Fibroblast of lung (primary cell): Measurements from ENCODE around the gene TMEM121. TPM values are rescaled to one million over a fixed set of nuclear protein-coding genes. Genes with fewer than 3 reads are reported as not detected.
"Not testable (repeated sequence)": the region's sequence is repeated elsewhere in the genome, so short reads cannot be mapped to it uniquely, and the experiment has no call there.

ENCODE experiments used
- DNase-seq, 2 donors: peaks; one replicate each; pipeline versions ENCODE4 v3.0.0 to v3.0.0-alpha.2; 2010; ENCODE audit warnings: low read depth in 2 of 2
- H2AFZ ChIP-seq: 2 replicates; pipeline ENCODE4 v1.5.1; 2012; ENCODE audit warnings: low read length, control low read depth, inconsistent platforms
- H3K27ac ChIP-seq: 2 replicates; pipeline ENCODE4 v1.5.1; 2011; ENCODE audit warnings: low read length, control low read depth; ENCODE audit not compliant: insufficient read depth
- H3K27me3 ChIP-seq: 2 replicates; pipeline ENCODE4 v1.5.1; 2011; ENCODE audit warnings: mild to moderate bottlenecking, low read length; ENCODE audit not compliant: control insufficient read depth, insufficient read depth
- H3K36me3 ChIP-seq: 2 replicates; pipeline ENCODE4 v1.5.1; 2011; ENCODE audit warnings: low read length; ENCODE audit not compliant: control insufficient read depth, insufficient read depth
- H3K4me1 ChIP-seq: 2 replicates; pipeline ENCODE4 v1.5.1; 2011; ENCODE audit warnings: low read length; ENCODE audit not compliant: control insufficient read depth, insufficient read depth; ENCODE audit errors: extremely low read depth
- H3K4me2 ChIP-seq: 2 replicates; pipeline ENCODE4 v1.5.1; 2011; ENCODE audit warnings: low read length, control low read depth; ENCODE audit not compliant: insufficient read depth; ENCODE audit errors: extremely low read depth
- H3K4me3 ChIP-seq, 4 experiments: fragments of 200-600 bp in 1 of 4; sonication (generic) in 1 of 4; replicated peaks in 1 of 4; 2 replicates each; pipeline ENCODE4 v1.5.1; 2011 to 2016; ENCODE audit warnings: low read length in 4 of 4, low read depth in 3 of 4, mild to moderate bottlenecking in 3 of 4, control low read depth in 2 of 4, inconsistent platforms in 1 of 4, mixed read lengths in 1 of 4; ENCODE audit not compliant: insufficient read depth in 1 of 4; ENCODE audit errors: control extremely low read depth in 1 of 4
- H3K79me2 ChIP-seq: 2 replicates; pipeline ENCODE4 v1.5.1; 2012; ENCODE audit warnings: mild to moderate bottlenecking, low read length, inconsistent platforms; ENCODE audit not compliant: control insufficient read depth, insufficient read depth
- H3K9ac ChIP-seq: 2 replicates; pipeline ENCODE4 v1.5.1; 2011; ENCODE audit warnings: mild to moderate bottlenecking, low read length, control low read depth; ENCODE audit not compliant: insufficient read depth
- H3K9me3 ChIP-seq: 2 replicates; pipeline ENCODE4 v1.5.1; 2012; ENCODE audit warnings: low read depth, low read length; ENCODE audit not compliant: control insufficient read depth, insufficient read depth
- H4K20me1 ChIP-seq: 2 replicates; pipeline ENCODE4 v1.5.1; 2011; ENCODE audit warnings: low read length; ENCODE audit not compliant: control insufficient read depth, insufficient read depth; ENCODE audit errors: extremely low read depth
- EZH2 ChIP-seq: IDR thresholded peaks from 2 replicates; pipeline ENCODE4 v1.5.1; 2012; ENCODE audit warnings: low read length, control low read depth, mild to moderate bottlenecking; ENCODE audit errors: missing control alignments
- polyA plus RNA-seq, 2 donors: library from polyadenylated mRNA; depleted of rRNA in 1 of 2; stranded (reverse) in 1 of 2; unstranded in 1 of 2; fragments of >200 nt; gene quantifications; 2 replicates each; pipeline ENCODE4 v1.2.1, GENCODE V29; 2011 to 2012; ENCODE audit warnings: missing spikeins in 1 of 2
- total RNA-seq: library from RNA; depleted of rRNA; stranded (reverse); fragments of >200 nt; gene quantifications from 2 replicates; pipeline ENCODE4 v1.2.1, GENCODE V29; 2014
- TF ChIP-seq, protein P1 (sequence below), 2 donors: IDR thresholded peaks in 1 of 2; conservative IDR thresholded peaks in 1 of 2; 1 replicate in 1 of 2; 2 replicates in 1 of 2; pipeline ENCODE4 v1.5.1; 2011 to 2012; ENCODE audit warnings: low read length in 2 of 2, control low read depth in 1 of 2, inconsistent platforms in 1 of 2, low read depth in 1 of 2, mild to moderate bottlenecking in 1 of 2

The TMEM121 gene
- total and polyA plus RNA-seq, 2 donors (not counting 1 experiment from before 2014, with no cell fraction given) = 0.30 to 5.1 TPM

DNA sequence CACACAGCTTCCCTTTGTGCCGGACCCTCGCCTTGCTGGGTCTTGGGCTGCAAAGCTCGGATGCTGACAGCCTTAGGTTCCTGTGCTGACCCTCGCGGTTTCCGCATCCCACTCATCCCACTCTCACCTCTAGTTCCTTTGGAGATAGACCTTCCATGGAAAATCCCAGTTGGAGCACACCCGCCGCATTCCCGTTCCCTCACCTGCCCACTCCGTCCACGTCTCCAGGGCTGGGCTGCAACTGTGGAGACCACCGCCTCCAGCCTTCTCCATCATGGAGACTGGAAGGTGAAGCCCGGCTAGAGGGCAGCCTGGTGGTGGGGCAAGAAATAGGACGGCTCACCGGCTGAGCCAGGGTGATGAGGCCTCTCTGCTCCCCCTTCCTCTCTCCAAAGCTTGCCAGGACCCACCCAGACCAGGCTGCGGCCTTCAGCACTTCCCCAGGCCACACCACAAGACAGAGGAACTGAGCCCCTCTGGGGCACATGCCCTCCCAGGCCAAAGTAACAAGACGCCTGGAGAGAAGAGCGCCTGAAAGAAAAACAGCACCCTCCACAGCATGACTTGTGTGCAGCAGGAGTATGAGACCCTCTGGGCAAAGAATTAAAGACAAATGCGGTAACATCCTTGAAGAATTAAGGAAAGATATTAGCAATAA is 15.0 kb downstream of the TMEM121 start:
- Histone ChIP-seq H4K20me1 (no peaks in the 10 kb centered on the region), H3K4me3 (no peak overlapping the region), H3K79me2 (no peaks in the 10 kb centered on the region), H3K9me3 (no peaks in the 10 kb centered on the region), H3K27me3 (no peaks in the 10 kb centered on the region), H3K9ac (no peak overlapping the region), H3K27ac (no peak overlapping the region), H3K4me1 (no peaks in the 10 kb centered on the region), H2AFZ (no peak overlapping the region), H3K4me2 (no peak overlapping the region), H3K36me3 (no peaks in the 10 kb centered on the region)
- TF ChIP-seq, protein P1, sequence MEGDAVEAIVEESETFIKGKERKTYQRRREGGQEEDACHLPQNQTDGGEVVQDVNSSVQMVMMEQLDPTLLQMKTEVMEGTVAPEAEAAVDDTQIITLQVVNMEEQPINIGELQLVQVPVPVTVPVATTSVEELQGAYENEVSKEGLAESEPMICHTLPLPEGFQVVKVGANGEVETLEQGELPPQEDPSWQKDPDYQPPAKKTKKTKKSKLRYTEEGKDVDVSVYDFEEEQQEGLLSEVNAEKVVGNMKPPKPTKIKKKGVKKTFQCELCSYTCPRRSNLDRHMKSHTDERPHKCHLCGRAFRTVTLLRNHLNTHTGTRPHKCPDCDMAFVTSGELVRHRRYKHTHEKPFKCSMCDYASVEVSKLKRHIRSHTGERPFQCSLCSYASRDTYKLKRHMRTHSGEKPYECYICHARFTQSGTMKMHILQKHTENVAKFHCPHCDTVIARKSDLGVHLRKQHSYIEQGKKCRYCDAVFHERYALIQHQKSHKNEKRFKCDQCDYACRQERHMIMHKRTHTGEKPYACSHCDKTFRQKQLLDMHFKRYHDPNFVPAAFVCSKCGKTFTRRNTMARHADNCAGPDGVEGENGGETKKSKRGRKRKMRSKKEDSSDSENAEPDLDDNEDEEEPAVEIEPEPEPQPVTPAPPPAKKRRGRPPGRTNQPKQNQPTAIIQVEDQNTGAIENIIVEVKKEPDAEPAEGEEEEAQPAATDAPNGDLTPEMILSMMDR (conservative IDR thresholded peaks at IDR 0.05 in 1 of 2, IDR thresholded peaks at IDR 0.05 in 1 of 2; ENCODE audit: low read depth in 1 of 2, low read length in 2 of 2) = no peak
- no peak for TF ChIP-seq EZH2
- no peak for DNase-seq

DNA sequence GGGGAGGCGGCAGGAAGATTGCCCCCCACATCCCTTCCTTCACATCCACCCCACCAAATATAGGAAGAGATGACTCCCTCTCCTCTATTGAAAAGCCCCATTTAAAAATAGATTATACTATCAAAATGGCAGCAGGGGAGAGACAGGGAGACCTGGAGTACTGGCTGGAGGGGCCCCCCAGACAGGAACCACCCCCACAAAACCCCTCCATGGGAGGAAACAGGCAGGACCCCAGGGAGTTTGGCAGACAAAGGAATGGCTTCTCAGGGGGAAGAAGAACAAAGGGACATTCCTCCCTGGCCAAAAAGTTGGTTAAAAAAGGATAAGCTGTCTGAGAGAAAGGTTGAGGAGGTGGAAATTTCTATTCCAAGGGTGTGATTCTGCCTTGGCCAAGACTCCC is 19.3 kb downstream of the TMEM121 start:
- H3K9me3 ChIP-seq, H3K4me3 ChIP-seq, H3K4me2 ChIP-seq, H3K27me3 ChIP-seq, H2AFZ ChIP-seq, H4K20me1 ChIP-seq, H3K36me3 ChIP-seq, H3K9ac ChIP-seq, H3K4me1 ChIP-seq, DNase-seq, H3K79me2 ChIP-seq, H3K27ac ChIP-seq: not testable (repeated sequence)

DNA sequence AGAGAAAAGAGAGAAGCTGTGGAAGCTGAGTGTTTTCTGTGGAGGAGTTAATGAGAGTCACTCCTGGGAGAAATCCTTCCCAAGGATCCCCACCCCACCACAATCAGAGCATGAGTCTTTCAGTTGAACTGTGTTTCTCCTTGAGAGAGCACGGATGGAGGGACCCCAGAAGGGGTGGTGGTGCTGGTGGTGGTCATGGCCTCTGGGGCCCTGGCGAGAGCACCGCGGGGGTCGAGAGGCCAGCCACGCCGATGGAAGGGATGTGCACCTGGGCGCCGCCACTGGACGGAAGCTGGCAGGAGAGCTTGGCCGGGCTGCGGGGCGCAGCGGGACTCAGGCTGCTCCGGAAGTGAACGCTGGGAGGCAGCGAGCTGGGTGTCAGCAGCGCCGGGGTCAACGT is 20.0 kb downstream of the TMEM121 start:
- not testable (repeated sequence) for H3K27ac ChIP-seq, H3K9me3 ChIP-seq, H3K4me3 ChIP-seq, H3K4me1 ChIP-seq, H3K79me2 ChIP-seq, H3K4me2 ChIP-seq, H4K20me1 ChIP-seq, H2AFZ ChIP-seq, H3K9ac ChIP-seq, H3K36me3 ChIP-seq, DNase-seq, H3K27me3 ChIP-seq

DNA sequence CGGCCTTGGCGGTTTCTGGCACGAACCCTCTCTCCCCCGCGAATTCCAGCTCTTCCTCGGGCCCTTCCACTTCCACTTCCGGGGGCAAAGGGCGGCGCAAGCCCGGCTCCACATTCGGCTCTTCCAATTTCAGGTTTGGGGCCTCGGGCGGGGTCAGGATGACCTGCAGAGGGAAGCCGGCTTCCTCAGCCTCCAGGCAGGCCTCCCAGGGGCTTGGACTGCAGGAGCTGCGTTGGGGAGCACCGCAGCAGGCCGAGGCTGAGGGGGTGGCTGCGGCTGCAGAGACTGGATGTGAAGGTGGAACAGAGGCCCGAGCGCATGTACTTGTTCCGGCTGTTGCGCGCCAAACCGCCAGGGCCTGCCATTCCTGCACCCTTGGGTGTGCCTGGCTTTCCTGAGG is 20.7 kb downstream of the TMEM121 start:
- not testable (repeated sequence) for H4K20me1 ChIP-seq, H3K9me3 ChIP-seq, H3K36me3 ChIP-seq, H3K27ac ChIP-seq, H3K4me3 ChIP-seq, H3K79me2 ChIP-seq, H3K27me3 ChIP-seq, H2AFZ ChIP-seq, H3K4me2 ChIP-seq, DNase-seq, H3K9ac ChIP-seq, H3K4me1 ChIP-seq
